ENCODE measurements around the gene BCAS4. TPM values are rescaled to one million over a fixed set of nuclear protein-coding genes. Genes with fewer than 3 reads are reported as not detected.
"Not testable (repeated sequence)": the region's sequence is repeated elsewhere in the genome, so short reads cannot be mapped to it uniquely, and the experiment has no call there.

The BCAS4 gene
- total and polyA plus RNA-seq, 2 experiments from 2014 or later: 22.2 to 24.8 TPM

DNA sequence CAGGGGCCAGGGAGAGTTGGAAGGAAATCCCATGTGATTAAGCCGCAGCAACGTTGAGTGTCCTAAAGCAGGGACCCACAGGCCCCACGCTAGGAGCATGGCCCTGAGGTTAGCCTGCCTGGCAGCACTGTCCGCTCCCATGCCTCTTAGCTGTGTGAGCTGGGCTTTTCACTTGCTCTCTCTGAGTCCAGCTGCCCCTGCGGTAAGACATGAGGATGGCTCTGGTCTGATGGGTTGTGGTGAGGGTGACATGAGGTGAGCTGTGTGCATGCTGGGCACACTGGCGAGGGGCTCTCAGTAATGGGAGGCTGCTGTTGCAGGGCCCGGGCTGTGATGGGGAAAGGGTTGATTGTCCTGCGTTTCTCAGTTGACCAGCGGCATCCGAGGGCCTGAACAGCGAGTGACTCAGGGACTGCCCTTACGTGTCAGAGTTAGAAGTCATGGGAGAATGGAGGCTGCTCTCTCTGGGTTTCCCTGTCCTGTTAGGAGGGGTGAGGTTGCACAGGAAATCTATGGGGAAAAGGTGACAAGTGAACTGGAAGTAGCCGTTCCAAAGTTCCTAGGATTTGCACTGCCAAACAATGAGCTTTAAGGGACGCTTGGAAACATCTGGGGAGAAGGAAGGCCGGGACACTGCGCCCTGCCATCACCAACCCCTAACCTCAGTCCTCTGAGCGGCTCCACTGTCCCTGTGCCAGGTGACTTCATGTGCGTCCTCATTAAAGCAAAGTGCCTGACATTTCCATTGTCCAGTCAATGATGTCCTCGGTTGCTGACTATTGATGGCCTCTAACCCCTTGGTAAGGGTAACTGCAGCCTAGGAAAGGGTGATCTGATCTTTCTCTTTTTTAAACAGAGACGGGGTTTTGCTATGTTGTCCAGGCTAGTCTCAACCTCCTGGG, 85.0 kb downstream of the BCAS4 start (continued):
- TF ChIP-seq, protein P1, sequence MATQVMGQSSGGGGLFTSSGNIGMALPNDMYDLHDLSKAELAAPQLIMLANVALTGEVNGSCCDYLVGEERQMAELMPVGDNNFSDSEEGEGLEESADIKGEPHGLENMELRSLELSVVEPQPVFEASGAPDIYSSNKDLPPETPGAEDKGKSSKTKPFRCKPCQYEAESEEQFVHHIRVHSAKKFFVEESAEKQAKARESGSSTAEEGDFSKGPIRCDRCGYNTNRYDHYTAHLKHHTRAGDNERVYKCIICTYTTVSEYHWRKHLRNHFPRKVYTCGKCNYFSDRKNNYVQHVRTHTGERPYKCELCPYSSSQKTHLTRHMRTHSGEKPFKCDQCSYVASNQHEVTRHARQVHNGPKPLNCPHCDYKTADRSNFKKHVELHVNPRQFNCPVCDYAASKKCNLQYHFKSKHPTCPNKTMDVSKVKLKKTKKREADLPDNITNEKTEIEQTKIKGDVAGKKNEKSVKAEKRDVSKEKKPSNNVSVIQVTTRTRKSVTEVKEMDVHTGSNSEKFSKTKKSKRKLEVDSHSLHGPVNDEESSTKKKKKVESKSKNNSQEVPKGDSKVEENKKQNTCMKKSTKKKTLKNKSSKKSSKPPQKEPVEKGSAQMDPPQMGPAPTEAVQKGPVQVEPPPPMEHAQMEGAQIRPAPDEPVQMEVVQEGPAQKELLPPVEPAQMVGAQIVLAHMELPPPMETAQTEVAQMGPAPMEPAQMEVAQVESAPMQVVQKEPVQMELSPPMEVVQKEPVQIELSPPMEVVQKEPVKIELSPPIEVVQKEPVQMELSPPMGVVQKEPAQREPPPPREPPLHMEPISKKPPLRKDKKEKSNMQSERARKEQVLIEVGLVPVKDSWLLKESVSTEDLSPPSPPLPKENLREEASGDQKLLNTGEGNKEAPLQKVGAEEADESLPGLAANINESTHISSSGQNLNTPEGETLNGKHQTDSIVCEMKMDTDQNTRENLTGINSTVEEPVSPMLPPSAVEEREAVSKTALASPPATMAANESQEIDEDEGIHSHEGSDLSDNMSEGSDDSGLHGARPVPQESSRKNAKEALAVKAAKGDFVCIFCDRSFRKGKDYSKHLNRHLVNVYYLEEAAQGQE (IDR thresholded peaks at IDR 0.05; ENCODE audit: unreplicated experiment): no peak
- TF ChIP-seq EZH2phosphoT487 (IDR thresholded peaks at IDR 0.05; ENCODE audit: unreplicated experiment) (no peak), EZH2 (IDR thresholded peaks at IDR 0.05; ENCODE audit: low read depth, unreplicated experiment) (no peak)

DNA sequence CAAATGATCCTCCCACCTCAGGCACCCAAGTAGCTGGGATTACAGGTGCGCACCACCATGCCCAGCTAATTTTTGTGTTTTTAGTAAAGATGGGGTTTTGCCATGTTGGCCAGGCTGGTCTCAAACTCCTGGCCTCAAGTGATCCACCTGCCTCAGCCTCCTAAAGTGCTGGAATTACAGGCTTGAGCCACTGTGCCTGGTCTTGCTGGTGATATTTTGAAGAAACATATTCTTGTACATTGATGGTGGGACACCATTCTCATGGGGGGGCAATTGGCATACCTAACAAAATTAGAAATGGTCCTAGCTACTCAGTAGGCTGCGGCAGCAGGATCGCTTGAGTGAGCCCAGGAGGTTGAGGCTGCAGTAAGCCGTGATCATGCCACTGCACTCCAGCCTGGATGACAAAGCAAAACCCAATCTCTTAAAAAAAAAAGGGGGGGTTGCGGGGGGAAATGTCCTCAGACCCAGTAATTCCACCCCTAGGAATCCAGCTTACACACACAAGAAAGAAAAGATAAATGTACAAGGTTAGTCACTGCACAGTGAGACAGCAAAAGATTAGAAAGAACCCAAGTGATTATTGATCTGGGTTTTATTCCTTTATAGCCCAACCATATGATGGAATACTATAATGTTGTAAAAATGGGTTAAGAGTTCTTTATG, 87.0 kb downstream of the BCAS4 start:
- not testable (repeated sequence) for DNase-seq (ENCODE audit: low spot score); H3K9me2 ChIP-seq (ENCODE audit: insufficient read depth); H3K27me3 Mint-ChIP-seq (ENCODE audit: insufficient read depth, low read depth, poor library complexity); H3K4me3 Mint-ChIP-seq; H3K27me3 ChIP-seq (ENCODE audit: insufficient read depth); H3K4me3 ChIP-seq; H3K4me2 ChIP-seq; H3K9me3 Mint-ChIP-seq; H3K4me1 ChIP-seq (ENCODE audit: insufficient read depth); H4K20me1 ChIP-seq (replicated peaks; ENCODE audit: insufficient read depth); H3K4me1 Mint-ChIP-seq; H3K36me3 ChIP-seq (ENCODE audit: insufficient read depth); H2AFZ ChIP-seq; H3K79me2 ChIP-seq (replicated peaks; ENCODE audit: insufficient read depth); ATAC-seq; H3K27ac ChIP-seq (ENCODE audit: low read depth)
- peaks cover 12% of the 10 kb centered on the region for H3K36me3 Mint-ChIP-seq (ENCODE audit: low read depth)
- H3F3A ChIP-seq (replicated peaks; ENCODE audit: low read depth): peaks cover 10% of the 10 kb centered on the region; the same call in 1 of the 2 replicates
- peak overlapping the region; percentile 89; the same call in 1 of the 2 replicates for H3K27ac Mint-ChIP-seq

DNA sequence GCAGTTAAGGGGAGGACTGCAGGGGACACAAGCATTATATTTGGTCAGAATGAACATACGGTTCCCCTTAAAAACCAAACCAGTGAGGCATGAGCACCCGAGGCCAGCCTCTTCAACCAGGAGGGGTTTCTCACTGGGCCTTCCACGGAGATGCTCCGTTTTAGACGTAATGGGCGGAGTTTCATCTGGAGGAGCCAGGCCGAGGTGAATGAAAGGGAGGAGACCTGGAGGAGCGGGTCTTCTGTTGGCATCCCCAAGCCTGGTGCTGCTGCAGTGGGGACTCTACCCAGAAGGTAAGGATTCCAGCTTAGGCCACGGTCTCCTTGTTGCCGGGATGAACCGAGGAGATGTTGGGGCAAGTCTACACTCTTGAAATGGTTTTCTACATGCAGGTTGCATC, 89.0 kb downstream of the BCAS4 start:
- Histone ChIP-seq H2AFZ (no peak overlapping the region), H3K4me3 (no peak overlapping the region), H3K27me3 (ENCODE audit: insufficient read depth) (no peaks in the 10 kb centered on the region), H3F3A (replicated peaks; ENCODE audit: low read depth) (peaks cover 27% of the 10 kb centered on the region), H3K36me3 (ENCODE audit: insufficient read depth) (0 out of 2 replicates have a peak, but pooled peaks cover 5% of the 10 kb centered on the region), H4K20me1 (replicated peaks; ENCODE audit: insufficient read depth) (peaks cover 22% of the 10 kb centered on the region), H3K4me1 (ENCODE audit: insufficient read depth) (no peaks in the 10 kb centered on the region), H3K79me2 (replicated peaks; ENCODE audit: insufficient read depth) (no peaks in the 10 kb centered on the region), H3K27ac (ENCODE audit: low read depth) (0 out of 2 replicates have a peak overlapping the region, but pooled peaks have one; percentile 55), H3K4me2 (no peak overlapping the region), H3K9me2 (ENCODE audit: insufficient read depth) (no peaks in the 10 kb centered on the region)
- H3K27ac Mint-ChIP-seq: no peak overlapping the region
- H3K4me3 Mint-ChIP-seq: no peak overlapping the region
- no peaks in the 10 kb centered on the region; the same call in 1 of the 3 replicates for H3K4me1 Mint-ChIP-seq
- H3K36me3 Mint-ChIP-seq (ENCODE audit: low read depth): peaks cover 15% of the 10 kb centered on the region
- H3K9me3 Mint-ChIP-seq: no peaks in the 10 kb centered on the region
- peaks cover 6% of the 10 kb centered on the region for H3K27me3 Mint-ChIP-seq (ENCODE audit: insufficient read depth, low read depth, poor library complexity)
- ATAC-seq: peak; percentile 11
- TF ChIP-seq, protein P2, sequence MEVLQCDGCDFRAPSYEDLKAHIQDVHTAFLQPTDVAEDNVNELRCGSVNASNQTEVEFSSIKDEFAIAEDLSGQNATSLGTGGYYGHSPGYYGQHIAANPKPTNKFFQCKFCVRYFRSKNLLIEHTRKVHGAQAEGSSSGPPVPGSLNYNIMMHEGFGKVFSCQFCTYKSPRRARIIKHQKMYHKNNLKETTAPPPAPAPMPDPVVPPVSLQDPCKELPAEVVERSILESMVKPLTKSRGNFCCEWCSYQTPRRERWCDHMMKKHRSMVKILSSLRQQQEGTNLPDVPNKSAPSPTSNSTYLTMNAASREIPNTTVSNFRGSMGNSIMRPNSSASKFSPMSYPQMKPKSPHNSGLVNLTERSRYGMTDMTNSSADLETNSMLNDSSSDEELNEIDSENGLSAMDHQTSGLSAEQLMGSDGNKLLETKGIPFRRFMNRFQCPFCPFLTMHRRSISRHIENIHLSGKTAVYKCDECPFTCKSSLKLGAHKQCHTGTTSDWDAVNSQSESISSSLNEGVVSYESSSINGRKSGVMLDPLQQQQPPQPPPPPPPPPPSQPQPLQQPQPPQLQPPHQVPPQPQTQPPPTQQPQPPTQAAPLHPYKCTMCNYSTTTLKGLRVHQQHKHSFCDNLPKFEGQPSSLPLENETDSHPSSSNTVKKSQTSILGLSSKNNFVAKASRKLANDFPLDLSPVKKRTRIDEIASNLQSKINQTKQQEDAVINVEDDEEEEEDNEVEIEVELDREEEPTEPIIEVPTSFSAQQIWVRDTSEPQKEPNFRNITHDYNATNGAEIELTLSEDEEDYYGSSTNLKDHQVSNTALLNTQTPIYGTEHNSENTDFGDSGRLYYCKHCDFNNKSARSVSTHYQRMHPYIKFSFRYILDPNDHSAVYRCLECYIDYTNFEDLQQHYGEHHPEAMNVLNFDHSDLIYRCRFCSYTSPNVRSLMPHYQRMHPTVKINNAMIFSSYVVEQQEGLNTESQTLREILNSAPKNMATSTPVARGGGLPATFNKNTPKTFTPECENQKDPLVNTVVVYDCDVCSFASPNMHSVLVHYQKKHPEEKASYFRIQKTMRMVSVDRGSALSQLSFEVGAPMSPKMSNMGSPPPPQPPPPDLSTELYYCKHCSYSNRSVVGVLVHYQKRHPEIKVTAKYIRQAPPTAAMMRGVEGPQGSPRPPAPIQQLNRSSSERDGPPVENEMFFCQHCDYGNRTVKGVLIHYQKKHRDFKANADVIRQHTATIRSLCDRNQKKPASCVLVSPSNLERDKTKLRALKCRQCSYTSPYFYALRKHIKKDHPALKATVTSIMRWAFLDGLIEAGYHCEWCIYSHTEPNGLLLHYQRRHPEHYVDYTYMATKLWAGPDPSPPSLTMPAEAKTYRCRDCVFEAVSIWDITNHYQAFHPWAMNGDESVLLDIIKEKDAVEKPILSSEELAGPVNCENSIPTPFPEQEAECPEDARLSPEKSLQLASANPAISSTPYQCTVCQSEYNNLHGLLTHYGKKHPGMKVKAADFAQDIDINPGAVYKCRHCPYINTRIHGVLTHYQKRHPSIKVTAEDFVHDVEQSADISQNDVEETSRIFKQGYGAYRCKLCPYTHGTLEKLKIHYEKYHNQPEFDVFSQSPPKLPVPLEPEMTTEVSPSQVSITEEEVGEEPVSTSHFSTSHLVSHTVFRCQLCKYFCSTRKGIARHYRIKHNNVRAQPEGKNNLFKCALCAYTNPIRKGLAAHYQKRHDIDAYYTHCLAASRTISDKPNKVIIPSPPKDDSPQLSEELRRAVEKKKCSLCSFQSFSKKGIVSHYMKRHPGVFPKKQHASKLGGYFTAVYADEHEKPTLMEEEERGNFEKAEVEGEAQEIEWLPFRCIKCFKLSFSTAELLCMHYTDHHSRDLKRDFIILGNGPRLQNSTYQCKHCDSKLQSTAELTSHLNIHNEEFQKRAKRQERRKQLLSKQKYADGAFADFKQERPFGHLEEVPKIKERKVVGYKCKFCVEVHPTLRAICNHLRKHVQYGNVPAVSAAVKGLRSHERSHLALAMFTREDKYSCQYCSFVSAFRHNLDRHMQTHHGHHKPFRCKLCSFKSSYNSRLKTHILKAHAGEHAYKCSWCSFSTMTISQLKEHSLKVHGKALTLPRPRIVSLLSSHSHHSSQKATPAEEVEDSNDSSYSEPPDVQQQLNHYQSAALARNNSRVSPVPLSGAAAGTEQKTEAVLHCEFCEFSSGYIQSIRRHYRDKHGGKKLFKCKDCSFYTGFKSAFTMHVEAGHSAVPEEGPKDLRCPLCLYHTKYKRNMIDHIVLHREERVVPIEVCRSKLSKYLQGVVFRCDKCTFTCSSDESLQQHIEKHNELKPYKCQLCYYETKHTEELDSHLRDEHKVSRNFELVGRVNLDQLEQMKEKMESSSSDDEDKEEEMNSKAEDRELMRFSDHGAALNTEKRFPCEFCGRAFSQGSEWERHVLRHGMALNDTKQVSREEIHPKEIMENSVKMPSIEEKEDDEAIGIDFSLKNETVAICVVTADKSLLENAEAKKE (CRISPR knock-in tag; IDR thresholded peaks at IDR 0.05): no peak
- TF ChIP-seq EZH2 (IDR thresholded peaks at IDR 0.05; ENCODE audit: low read depth, unreplicated experiment) (no peak), NANOG (IDR thresholded peaks at IDR 0.05; ENCODE audit: borderline replicate concordance) (no peak)
- DNase-seq (ENCODE audit: low spot score): peak; percentile 20

Data from GM23338 (cell line).